Natural killer cell (primary cell): ENCODE data around the gene PTPRN2. TPM values are rescaled to one million over a fixed set of nuclear protein-coding genes. Genes with fewer than 3 reads are reported as not detected.

ENCODE experiments used
- ATAC-seq, 3 donors: fragments of 150-1000 bp in 2 of 3; fragments of 200-7000 bp in 1 of 3; cut with Tn5 transposase; 1 replicate in 1 of 3; 2 replicates in 2 of 3; pipeline ENCODE4 v1.10.0; 2021; ENCODE audit warnings: mild to moderate bottlenecking in 2 of 3, moderate library complexity in 2 of 3
- DNase-seq, 2 donors: peaks; one replicate each; pipeline versions ENCODE4 v3.0.0 to v3.0.0-alpha.2; 2013 to 2021; ENCODE audit warnings: mixed read lengths in 1 of 2
- H3K27ac ChIP-seq: one replicate; pipeline ENCODE4 v1.5.1; 2013; ENCODE audit warnings: mild to moderate bottlenecking, low read length
- H3K27me3 ChIP-seq: one replicate; pipeline ENCODE4 v1.6.1; 2013; ENCODE audit warnings: low read length; ENCODE audit not compliant: control insufficient read depth, insufficient read depth
- H3K36me3 ChIP-seq: one replicate; pipeline ENCODE4 v1.6.1; 2013; ENCODE audit warnings: low read length; ENCODE audit not compliant: control insufficient read depth, insufficient read depth
- H3K4me1 ChIP-seq: one replicate; pipeline ENCODE4 v1.6.1; 2013; ENCODE audit warnings: low read length; ENCODE audit not compliant: control insufficient read depth, insufficient read depth
- H3K4me3 ChIP-seq: one replicate; pipeline ENCODE4 v1.5.1; 2013; ENCODE audit warnings: low read length
- H3K9me3 ChIP-seq: one replicate; pipeline ENCODE4 v1.6.1; 2013; ENCODE audit warnings: low read length; ENCODE audit not compliant: control insufficient read depth, insufficient read depth
- H3K27ac Mint-ChIP-seq, 2 donors: one replicate each; pipeline ENCODE4 v1.8.0; 2022; ENCODE audit warnings: mild to moderate bottlenecking in 2 of 2, mixed read lengths in 2 of 2, moderate library complexity in 1 of 2
- H3K27me3 Mint-ChIP-seq, 2 donors: one replicate each; pipeline ENCODE4 v1.8.0; 2022; ENCODE audit warnings: low read depth in 2 of 2, mixed read lengths in 2 of 2
- H3K36me3 Mint-ChIP-seq: one replicate; pipeline ENCODE4 v1.8.0; 2022; ENCODE audit warnings: mixed read lengths
- H3K4me1 Mint-ChIP-seq, 2 donors: one replicate each; pipeline ENCODE4 v1.8.0; 2022; ENCODE audit warnings: mixed read lengths in 2 of 2
- H3K4me3 Mint-ChIP-seq: one replicate; pipeline ENCODE4 v1.8.0; 2022; ENCODE audit warnings: mild to moderate bottlenecking, moderate library complexity, mixed read lengths
- H3K9me3 Mint-ChIP-seq, 2 donors: one replicate each; pipeline ENCODE4 v1.8.0; 2022; ENCODE audit warnings: mixed read lengths in 2 of 2
- CTCF ChIP-seq: fragments of 200-600 bp; IDR thresholded peaks from one replicate; pipeline ENCODE4 v1.8.0; 2022; ENCODE audit warnings: antibody characterized with exemption
- WGBS: methylation state at CpG from one replicate; pipeline ENCODE4 v1.1.7; 2013; ENCODE audit warnings: missing lambda C conversion rate; ENCODE audit not compliant: insufficient coverage; 5-methylcytosine and 5-hydroxymethylcytosine counted together
- intact Hi-C: fragments of 100-400 bp; cut with micrococcal nuclease; formaldehyde crosslinking; loops from one replicate; pipeline ENCODE4 v1.14.2; 2022
- total RNA-seq, 4 donors: library from RNA; stranded (reverse); fragments of 120-200 nt in 1 of 4; gene quantifications; one replicate each; pipeline versions ENCODE4 v1.2.3 to v1.2.4, GENCODE V29; 2013 to 2022

The PTPRN2 gene
- total RNA-seq, 3 donors from 2014 or later (not counting 1 experiment from before 2014, with no cell fraction given), result 1.3 to 2.5 (median 1.9) TPM

GRCh38 chr7:158129037-158130022 is 458.3 kb downstream of the PTPRN2 start:
- H3K27ac Mint-ChIP-seq, result no peak overlapping the region
- H3K4me1 ChIP-seq, result no peaks in the 10 kb centered on the region
- no peaks in the 10 kb centered on the region for H3K36me3 ChIP-seq
- no peaks in the 10 kb centered on the region for H3K36me3 Mint-ChIP-seq
- 93% methylated on average over 12 of the region's 12 CpGs for WGBS
- no peaks in the 10 kb centered on the region for H3K27me3 Mint-ChIP-seq
- H3K9me3 ChIP-seq, result peaks cover 17% of the 10 kb centered on the region
- no peak overlapping the region for H3K4me3 Mint-ChIP-seq
- DNase-seq (no peak), ATAC-seq (no peak)
- peaks cover 4 to 5% of the 10 kb centered on the region in 2 donors for H3K9me3 Mint-ChIP-seq
- H3K4me1 Mint-ChIP-seq, result no peaks in the 10 kb centered on the region
- no peak overlapping the region for H3K4me3 ChIP-seq
- no peaks in the 10 kb centered on the region for H3K27me3 ChIP-seq
- intact Hi-C loops, result no loop called here
- no peak for TF ChIP-seq CTCF
- H3K27ac ChIP-seq, result no peak overlapping the region

- Histone ChIP-seq H3K4me3 (no peak overlapping the region), H3K4me1 (no peaks in the 10 kb centered on the region), H3K27ac (no peak overlapping the region), H3K36me3 (no peaks in the 10 kb centered on the region), H3K27me3 (no peaks in the 10 kb centered on the region), H3K9me3 (peaks cover 20% of the 10 kb centered on the region)
- Mint-ChIP-seq H3K4me3 (no peak overlapping the region), H3K36me3 (no peaks in the 10 kb centered on the region), H3K27me3 (no peaks in the 10 kb centered on the region), H3K4me1 (no peaks in the 10 kb centered on the region), H3K27ac (no peak overlapping the region), H3K9me3 (peaks cover 4 to 5% of the 10 kb centered on the region in 2 donors)
- TF ChIP-seq CTCF, result no peak
- WGBS, result 93% methylated on average over 9 of the region's 9 CpGs
- no peak for DNase-seq
- ATAC-seq, result no peak
- intact Hi-C loops, result no loop called here
These were observed 459.1 kb downstream of the PTPRN2 start for GRCh38 chr7:158128572-158128971.

GRCh38 chr7:158127241-158127640 is 460.4 kb downstream of the PTPRN2 start:
- intact Hi-C loops, result no loop called here
- H3K27ac ChIP-seq, result no peak overlapping the region
- H3K4me1 ChIP-seq, result no peaks in the 10 kb centered on the region
- DNase-seq, result no peak
- WGBS, result 94% methylated on average over 15 of the region's 15 CpGs
- Mint-ChIP-seq H3K27ac (no peak overlapping the region), H3K36me3 (no peaks in the 10 kb centered on the region), H3K9me3 (peaks cover 4 to 5% of the 10 kb centered on the region in 2 donors), H3K4me3 (no peak overlapping the region), H3K4me1 (no peaks in the 10 kb centered on the region), H3K27me3 (no peaks in the 10 kb centered on the region)
- no peak overlapping the region for H3K4me3 ChIP-seq
- no peak for TF ChIP-seq CTCF
- ATAC-seq, result no peak
- H3K9me3 ChIP-seq, result peaks cover 21% of the 10 kb centered on the region
- no peaks in the 10 kb centered on the region for H3K36me3 ChIP-seq
- H3K27me3 ChIP-seq, result no peaks in the 10 kb centered on the region
